GM13977 (cell line): ENCODE results near the gene EI24.

Experiments used
- DNase-seq: peaks from one replicate; pipeline ENCODE4 v3.0.0; 2012; ENCODE audit warnings: low spot score
- CTCF ChIP-seq: IDR thresholded peaks from 2 replicates; pipeline ENCODE4 v1.5.1; 2012; ENCODE audit warnings: mild to moderate bottlenecking, control low read depth; ENCODE audit not compliant: insufficient read depth; ENCODE audit errors: extremely low read depth, missing control alignments
- in situ Hi-C: fragments of 300-500 bp; cut with MboI; formaldehyde crosslinking; loops from one replicate; pipeline ENCODE4 v1.12.0; 2022; ENCODE audit warnings: low sequenced_read_pairs, low pct_unique_long_range_greater_than_20kb, mixed read lengths, inconsistent platforms; ENCODE audit not compliant: unreplicated experiment

EI24 gene

GRCh38 chr11:125600663-125601062 is 31.4 kb downstream of the EI24 start:
- TF ChIP-seq CTCF = no peak
- in situ Hi-C loops = no loop called here
- no peak for DNase-seq

DNA sequence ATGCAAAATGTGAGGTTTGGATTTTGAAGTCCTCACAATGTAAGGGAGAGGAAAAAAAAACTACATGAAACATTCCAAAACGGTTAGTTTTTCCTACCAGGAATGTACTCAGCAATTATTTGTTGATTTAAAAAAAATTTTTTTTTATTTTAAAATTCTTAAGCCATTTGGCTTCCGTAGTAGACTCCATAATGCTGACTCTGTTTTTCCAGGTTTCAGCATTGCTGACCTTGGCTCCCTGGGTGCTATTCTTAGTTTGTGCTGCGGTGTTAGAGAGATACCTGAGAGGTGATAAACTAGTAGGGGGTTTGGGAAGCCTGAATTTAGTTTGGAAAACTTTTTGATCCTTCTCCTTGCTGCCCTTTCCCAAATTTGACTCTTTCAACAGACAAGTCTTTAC is 33.9 kb downstream of the EI24 start:
- no peak for TF ChIP-seq CTCF
- no peak for DNase-seq
- in situ Hi-C loops = no loop called here

- no peak for DNase-seq
- TF ChIP-seq CTCF = no peak
- in situ Hi-C loops = no loop called here
Observed at GRCh38 chr11:125605417-125605816, 36.1 kb downstream of the EI24 start.

GRCh38 chr11:125609545-125609944 is 40.3 kb downstream of the EI24 start:
- in situ Hi-C loops = no loop called here

DNA sequence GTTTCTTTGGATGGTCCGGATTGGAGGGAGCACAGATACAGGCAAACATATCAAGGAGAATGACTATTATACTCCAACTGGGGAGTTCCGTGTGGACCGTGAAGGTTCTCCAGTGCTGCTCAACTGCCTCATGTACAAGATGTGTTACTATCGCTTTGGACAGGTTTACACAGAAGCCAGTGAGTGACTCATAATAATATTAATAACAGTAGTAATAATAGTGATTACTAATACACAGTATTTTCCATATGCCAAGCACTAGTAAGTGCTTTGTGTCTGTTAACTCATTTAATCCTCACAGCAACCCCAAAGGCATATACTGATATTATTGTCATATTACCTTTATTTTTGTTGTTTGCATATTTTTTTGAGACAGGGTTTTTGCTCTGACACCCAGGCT is 49.1 kb downstream of the EI24 start:
- no peak for DNase-seq
- in situ Hi-C loops = no loop called here
- TF ChIP-seq CTCF = no peak

More at GRCh38 chr11:125609545-125609944, 40.3 kb downstream of the EI24 start:
- no peak for DNase-seq
- TF ChIP-seq CTCF = no peak

GRCh38 chr11:125621995-125622394 is 52.7 kb downstream of the EI24 start:
- TF ChIP-seq CTCF = no peak
- in situ Hi-C loops = no loop called here
- no peak for DNase-seq

- TF ChIP-seq CTCF = no peak
- no peak for DNase-seq
- in situ Hi-C loops = no loop called here
Observed at GRCh38 chr11:125623064-125623463, 53.8 kb downstream of the EI24 start.
